ENCODE results near the gene NDUFA5.

NDUFA5 gene

DNA sequence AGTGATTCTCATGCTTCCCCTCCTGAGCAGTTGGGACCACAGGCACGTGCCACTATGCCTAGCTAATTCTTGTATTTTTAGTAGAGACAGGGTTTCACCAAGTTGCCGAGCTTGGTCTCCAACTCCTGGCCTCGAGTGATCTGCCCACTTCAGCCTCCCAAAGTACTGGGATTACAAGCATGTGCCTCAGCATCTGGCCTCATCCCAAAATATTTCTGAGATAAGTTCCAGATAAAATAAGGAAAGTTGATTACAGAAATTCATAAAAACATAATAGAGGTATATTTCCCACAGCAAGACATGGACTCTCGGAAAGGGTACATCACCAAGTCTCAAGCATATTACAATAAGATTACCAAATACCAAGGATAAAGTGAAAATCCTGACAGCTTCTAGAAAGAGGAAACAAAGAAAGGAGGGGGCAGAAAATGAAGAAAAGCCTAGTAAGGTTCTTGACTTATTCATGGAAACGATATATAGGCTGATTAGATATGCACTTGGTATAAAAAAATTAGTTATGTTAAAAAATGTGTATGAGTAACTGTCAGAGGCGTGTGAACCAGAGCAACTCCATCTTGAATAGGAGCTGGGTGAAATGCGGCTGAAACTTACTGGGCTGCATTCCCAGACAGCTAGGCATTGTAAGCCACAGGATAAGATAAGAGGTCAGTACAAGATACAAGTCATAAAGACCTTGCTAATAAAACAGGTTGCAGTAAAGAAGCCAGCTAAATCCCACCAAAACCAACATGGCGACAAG, 58.2 kb downstream of the NDUFA5 start:
- no peak overlapping the region for H4K5ac ChIP-seq (ENCODE audit: low read length)
- H3K36me3 ChIP-seq (ENCODE audit: control insufficient read depth, insufficient read depth, low read length): no peaks in the 10 kb centered on the region
- H3K18ac ChIP-seq (ENCODE audit: low read length): no peak overlapping the region
- H3K23ac ChIP-seq (ENCODE audit: low read length): no peak overlapping the region
- no peaks in the 10 kb centered on the region for H3K79me1 ChIP-seq (ENCODE audit: low read length)
- peak; percentile 27 for DNase-seq
- no peak overlapping the region for H3K9ac ChIP-seq (ENCODE audit: low read length)
- H2BK120ac ChIP-seq (ENCODE audit: low read depth, low read length): peak overlapping the region; percentile 61
- H2BK5ac ChIP-seq (ENCODE audit: low read length): no peak overlapping the region
- no peak overlapping the region for H3K27ac ChIP-seq (ENCODE audit: low read depth, low read length)
- H3K4me3 ChIP-seq (ENCODE audit: low read length): no peak overlapping the region
- no peak overlapping the region for H4K8ac ChIP-seq (ENCODE audit: low read depth, low read length)
- WGBS (ENCODE audit: extremely low coverage, insufficient coverage, low lambda C conversion rate): 100% methylated on average over 2 of the region's 8 CpGs
- H3K4ac ChIP-seq (ENCODE audit: low read depth, low read length): no peak overlapping the region
- H2BK15ac ChIP-seq (replicated peaks; ENCODE audit: low read depth): no peak overlapping the region
- no peaks in the 10 kb centered on the region for H3K4me1 ChIP-seq (ENCODE audit: control insufficient read depth, low read depth, low read length)
- H3K27me3 ChIP-seq (ENCODE audit: insufficient read depth, low read length, poor library complexity): no peaks in the 10 kb centered on the region
- no peak overlapping the region for H3K4me2 ChIP-seq (ENCODE audit: low read length)
- no peak overlapping the region for H3K56ac ChIP-seq (ENCODE audit: low read length)
- H2AK5ac ChIP-seq (ENCODE audit: low read length): no peak overlapping the region
- no peaks in the 10 kb centered on the region for H3K79me2 ChIP-seq (ENCODE audit: control insufficient read depth, insufficient read depth, low read length)

GRCh38 chr7:123498601-123499000, 59.0 kb downstream of the NDUFA5 start:
- no peaks in the 10 kb centered on the region for H3K27me3 ChIP-seq (ENCODE audit: insufficient read depth, low read length, poor library complexity)
- WGBS (ENCODE audit: extremely low coverage, insufficient coverage, low lambda C conversion rate): no CpG with 5 or more reads among the region's 2 CpGs
- no peak overlapping the region for H3K27ac ChIP-seq (ENCODE audit: low read depth, low read length)

GRCh38 chr7:123498031-123498430, 59.6 kb downstream of the NDUFA5 start:
- H2AK5ac ChIP-seq (ENCODE audit: low read length): no peak overlapping the region
- H3K36me3 ChIP-seq (ENCODE audit: control insufficient read depth, insufficient read depth, low read length): no peaks in the 10 kb centered on the region
- H3K4ac ChIP-seq (ENCODE audit: low read depth, low read length): no peak overlapping the region
- no peak overlapping the region for H3K9ac ChIP-seq (ENCODE audit: low read length)
- H4K5ac ChIP-seq (ENCODE audit: low read length): no peak overlapping the region
- H2BK120ac ChIP-seq (ENCODE audit: low read depth, low read length): no peak overlapping the region
- no peak overlapping the region for H2BK5ac ChIP-seq (ENCODE audit: low read length)
- no peaks in the 10 kb centered on the region for H3K79me1 ChIP-seq (ENCODE audit: low read length)
- no peaks in the 10 kb centered on the region for H3K79me2 ChIP-seq (ENCODE audit: control insufficient read depth, insufficient read depth, low read length)
- H4K8ac ChIP-seq (ENCODE audit: low read depth, low read length): no peak overlapping the region
- no peaks in the 10 kb centered on the region for H3K4me1 ChIP-seq (ENCODE audit: control insufficient read depth, low read depth, low read length)
- no peak overlapping the region for H3K23ac ChIP-seq (ENCODE audit: low read length)
- no peak for DNase-seq
- H3K4me2 ChIP-seq (ENCODE audit: low read length): no peak overlapping the region
- no CpG with 5 or more reads among the region's 1 CpG for WGBS (ENCODE audit: extremely low coverage, insufficient coverage, low lambda C conversion rate)
- no peak overlapping the region for H3K27ac ChIP-seq (ENCODE audit: low read depth, low read length)
- no peak overlapping the region for H2BK15ac ChIP-seq (replicated peaks; ENCODE audit: low read depth)
- no peak overlapping the region for H3K56ac ChIP-seq (ENCODE audit: low read length)
- no peaks in the 10 kb centered on the region for H3K27me3 ChIP-seq (ENCODE audit: insufficient read depth, low read length, poor library complexity)
- H3K4me3 ChIP-seq (ENCODE audit: low read length): no peak overlapping the region
- H3K18ac ChIP-seq (ENCODE audit: low read length): no peak overlapping the region

More at GRCh38 chr7:123498601-123499000, 59.0 kb downstream of the NDUFA5 start:
- no peak overlapping the region for H3K4me3 ChIP-seq (ENCODE audit: low read length)
- no peaks in the 10 kb centered on the region for H3K79me2 ChIP-seq (ENCODE audit: control insufficient read depth, insufficient read depth, low read length)
- H3K4me2 ChIP-seq (ENCODE audit: low read length): no peak overlapping the region
- H3K4me1 ChIP-seq (ENCODE audit: control insufficient read depth, low read depth, low read length): no peaks in the 10 kb centered on the region
- H3K9ac ChIP-seq (ENCODE audit: low read length): no peak overlapping the region
- no peak overlapping the region for H2BK120ac ChIP-seq (ENCODE audit: low read depth, low read length)
- no peaks in the 10 kb centered on the region for H3K79me1 ChIP-seq (ENCODE audit: low read length)
- no peak overlapping the region for H3K18ac ChIP-seq (ENCODE audit: low read length)
- H3K36me3 ChIP-seq (ENCODE audit: control insufficient read depth, insufficient read depth, low read length): no peaks in the 10 kb centered on the region
- H3K4ac ChIP-seq (ENCODE audit: low read depth, low read length): no peak overlapping the region
- no peak overlapping the region for H3K56ac ChIP-seq (ENCODE audit: low read length)
- no peak overlapping the region for H2AK5ac ChIP-seq (ENCODE audit: low read length)
- H4K8ac ChIP-seq (ENCODE audit: low read depth, low read length): no peak overlapping the region
- H3K23ac ChIP-seq (ENCODE audit: low read length): no peak overlapping the region
- no peak overlapping the region for H4K5ac ChIP-seq (ENCODE audit: low read length)
- DNase-seq: no peak
- no peak overlapping the region for H2BK15ac ChIP-seq (replicated peaks; ENCODE audit: low read depth)
- H2BK5ac ChIP-seq (ENCODE audit: low read length): no peak overlapping the region

GRCh38 chr7:123494193-123494796, 63.3 kb downstream of the NDUFA5 start:
- Histone ChIP-seq H2AK5ac (ENCODE audit: low read length) (no peak overlapping the region), H3K18ac (ENCODE audit: low read length) (no peak overlapping the region), H3K79me2 (ENCODE audit: control insufficient read depth, insufficient read depth, low read length) (no peaks in the 10 kb centered on the region), H3K27ac (ENCODE audit: low read depth, low read length) (no peak overlapping the region), H3K4me1 (ENCODE audit: control insufficient read depth, low read depth, low read length) (no peaks in the 10 kb centered on the region), H3K9ac (ENCODE audit: low read length) (no peak overlapping the region), H3K27me3 (ENCODE audit: insufficient read depth, low read length, poor library complexity) (no peaks in the 10 kb centered on the region), H3K23ac (ENCODE audit: low read length) (no peak overlapping the region), H3K4me3 (ENCODE audit: low read length) (no peak overlapping the region), H3K56ac (ENCODE audit: low read length) (no peak overlapping the region), H3K4ac (ENCODE audit: low read depth, low read length) (no peak overlapping the region), H3K79me1 (ENCODE audit: low read length) (no peaks in the 10 kb centered on the region), H2BK15ac (replicated peaks; ENCODE audit: low read depth) (no peak overlapping the region), H2BK120ac (ENCODE audit: low read depth, low read length) (no peak overlapping the region), H4K5ac (ENCODE audit: low read length) (no peak overlapping the region), H3K4me2 (ENCODE audit: low read length) (no peak overlapping the region), H3K36me3 (ENCODE audit: control insufficient read depth, insufficient read depth, low read length) (no peaks in the 10 kb centered on the region), H4K8ac (ENCODE audit: low read depth, low read length) (no peak overlapping the region), H2BK5ac (ENCODE audit: low read length) (no peak overlapping the region)
- WGBS (ENCODE audit: extremely low coverage, insufficient coverage, low lambda C conversion rate): no CpG with 5 or more reads among the region's 3 CpGs
- DNase-seq: peak; percentile 5

GRCh38 chr7:123492485-123492884, 65.1 kb downstream of the NDUFA5 start:
- Histone ChIP-seq H3K4ac (ENCODE audit: low read depth, low read length) (no peak overlapping the region), H2BK15ac (replicated peaks; ENCODE audit: low read depth) (no peak overlapping the region), H3K27me3 (ENCODE audit: insufficient read depth, low read length, poor library complexity) (no peaks in the 10 kb centered on the region), H3K4me3 (ENCODE audit: low read length) (no peak overlapping the region), H3K9ac (ENCODE audit: low read length) (no peak overlapping the region), H3K56ac (ENCODE audit: low read length) (no peak overlapping the region), H2BK120ac (ENCODE audit: low read depth, low read length) (no peak overlapping the region), H4K8ac (ENCODE audit: low read depth, low read length) (no peak overlapping the region), H3K4me1 (ENCODE audit: control insufficient read depth, low read depth, low read length) (no peaks in the 10 kb centered on the region), H4K5ac (ENCODE audit: low read length) (no peak overlapping the region), H3K23ac (ENCODE audit: low read length) (no peak overlapping the region), H3K79me2 (ENCODE audit: control insufficient read depth, insufficient read depth, low read length) (no peaks in the 10 kb centered on the region), H3K36me3 (ENCODE audit: control insufficient read depth, insufficient read depth, low read length) (no peaks in the 10 kb centered on the region), H3K4me2 (ENCODE audit: low read length) (no peak overlapping the region), H3K18ac (ENCODE audit: low read length) (no peak overlapping the region), H3K79me1 (ENCODE audit: low read length) (no peaks in the 10 kb centered on the region), H3K27ac (ENCODE audit: low read depth, low read length) (no peak overlapping the region), H2AK5ac (ENCODE audit: low read length) (no peak overlapping the region), H2BK5ac (ENCODE audit: low read length) (no peak overlapping the region)
- WGBS (ENCODE audit: extremely low coverage, insufficient coverage, low lambda C conversion rate): no CpG with 5 or more reads among the region's 3 CpGs
- DNase-seq: peak; percentile 41
